ENCODE measurements around the gene SLIT3.

GRCh38 chr5:168697034-168697720, 603.8 kb downstream of the SLIT3 start:
- TF ChIP-seq, protein P1, sequence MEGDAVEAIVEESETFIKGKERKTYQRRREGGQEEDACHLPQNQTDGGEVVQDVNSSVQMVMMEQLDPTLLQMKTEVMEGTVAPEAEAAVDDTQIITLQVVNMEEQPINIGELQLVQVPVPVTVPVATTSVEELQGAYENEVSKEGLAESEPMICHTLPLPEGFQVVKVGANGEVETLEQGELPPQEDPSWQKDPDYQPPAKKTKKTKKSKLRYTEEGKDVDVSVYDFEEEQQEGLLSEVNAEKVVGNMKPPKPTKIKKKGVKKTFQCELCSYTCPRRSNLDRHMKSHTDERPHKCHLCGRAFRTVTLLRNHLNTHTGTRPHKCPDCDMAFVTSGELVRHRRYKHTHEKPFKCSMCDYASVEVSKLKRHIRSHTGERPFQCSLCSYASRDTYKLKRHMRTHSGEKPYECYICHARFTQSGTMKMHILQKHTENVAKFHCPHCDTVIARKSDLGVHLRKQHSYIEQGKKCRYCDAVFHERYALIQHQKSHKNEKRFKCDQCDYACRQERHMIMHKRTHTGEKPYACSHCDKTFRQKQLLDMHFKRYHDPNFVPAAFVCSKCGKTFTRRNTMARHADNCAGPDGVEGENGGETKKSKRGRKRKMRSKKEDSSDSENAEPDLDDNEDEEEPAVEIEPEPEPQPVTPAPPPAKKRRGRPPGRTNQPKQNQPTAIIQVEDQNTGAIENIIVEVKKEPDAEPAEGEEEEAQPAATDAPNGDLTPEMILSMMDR (IDR thresholded peaks at IDR 0.05), result no peak
- no peak for TF ChIP-seq POLR2A (IDR thresholded peaks at IDR 0.05)
